Ovary (tissue), 9 donors: ENCODE measurements around the gene MYMK. TPM values are rescaled to one million over a fixed set of nuclear protein-coding genes. Genes with fewer than 3 reads are reported as not detected.
A peak's percentile ranks its signal among the peaks of the same experiment; 100 is the strongest.

Experiments used
- DNase-seq, 5 donors: peaks; one replicate each; pipeline ENCODE4 v3.0.0-alpha.2; 2019 to 2020
- H3K27ac ChIP-seq, 2 donors: fragments of 200-600 bp; one replicate each; pipeline versions ENCODE4 v1.5.1 to v1.8.0; 2019 to 2022
- H3K27me3 ChIP-seq: fragments of 200-600 bp; one replicate; pipeline ENCODE4 v1.8.0; 2022
- H3K36me3 ChIP-seq: fragments of 200-600 bp; sonication (generic); one replicate; pipeline ENCODE4 v1.5.1; 2019
- H3K4me1 ChIP-seq: one replicate; pipeline ENCODE4 v1.8.1; 2013; ENCODE audit warnings: mild to moderate bottlenecking, moderate library complexity; ENCODE audit not compliant: insufficient read depth
- H3K4me3 ChIP-seq: fragments of 200-600 bp; sonication (generic); one replicate; pipeline ENCODE4 v1.5.1; 2017
- H3K9me3 ChIP-seq, 2 donors: fragments of 200-600 bp in 1 of 2; sonication (generic) in 1 of 2; one replicate each; pipeline versions ENCODE4 v1.5.1 to v1.8.1; 2013 to 2019; ENCODE audit warnings: mild to moderate bottlenecking in 1 of 2, moderate library complexity in 1 of 2
- EP300 ChIP-seq: sonication (generic); formaldehyde crosslinking; IDR thresholded peaks from one replicate; pipeline ENCODE4 v1.6.1; 2017; ENCODE audit warnings: antibody characterized with exemption
- POLR2A ChIP-seq: fragments of 450-650 bp; IDR thresholded peaks from one replicate; pipeline ENCODE4 v1.6.1; 2017; ENCODE audit warnings: antibody characterized with exemption, mild to moderate bottlenecking, moderate library complexity
- WGBS, 3 donors: extraction: QIAGEN DNeasy Blood & Tissue Kit in 1 of 3; methylation state at CpG; one replicate each; pipeline versions ENCODE4 v1.1.5 to v1.1.7; 2013 to 2017; 5-methylcytosine and 5-hydroxymethylcytosine counted together
- intact Hi-C, 4 donors: fragments of 100-400 bp; cut with DNase I; formaldehyde crosslinking; loops; one replicate each; pipeline versions ENCODE4 v1.11.0 to v1.15.1; 2022 to 2023
- polyA plus RNA-seq, 2 donors: library from polyadenylated mRNA; stranded (reverse); fragments of 200-250 nt in 1 of 2; fragments of 350-450 nt in 1 of 2; fragmentation: Illumina TruSeq in 1 of 2; extraction: RNeasy Lipid Tissue Mini Kit (QIAGEN cat#74804) in 1 of 2; gene quantifications; one replicate each; pipeline ENCODE4 v1.2.3, GENCODE V29; 2013 to 2014
- total RNA-seq, 7 donors: library from RNA; depleted of rRNA in 2 of 7; stranded (reverse); fragments of >200 nt in 2 of 7; fragmentation: NEBNext Ultra II Directional in 3 of 7; extraction: Animal tissue kit (Norgen Biotek cat#: 25700) in 3 of 7; gene quantifications; one replicate each; pipeline versions ENCODE4 v1.1.0 to v1.2.4, GENCODE V29; 2016 to 2023
- TF ChIP-seq, protein P1 (sequence below), 3 donors: fragments of 450-650 bp in 2 of 3; fragments of 200-600 bp in 1 of 3; IDR thresholded peaks; one replicate each; pipeline versions ENCODE4 v1.5.1 to v1.8.0; 2016 to 2022; ENCODE audit warnings: antibody characterized with exemption in 3 of 3, mild to moderate bottlenecking in 1 of 3
- donor health status: DM: no; HTN: no; CAD: no; lungs with moderate emphysema.
- donor health status: DM: no; HTN: no; CAD: no.
- donor health status: Bipolar disorder and iron deficiency.
- donor health status: DM: yes; HTN: yes; CAD: no.
- donor health status: DM: no; HTN: no; CAD: no.
- donor health status: DM: yes; HTN: yes; CAD: no.

MYMK gene
- total and polyA plus RNA-seq, 9 donors: not detected

DNA sequence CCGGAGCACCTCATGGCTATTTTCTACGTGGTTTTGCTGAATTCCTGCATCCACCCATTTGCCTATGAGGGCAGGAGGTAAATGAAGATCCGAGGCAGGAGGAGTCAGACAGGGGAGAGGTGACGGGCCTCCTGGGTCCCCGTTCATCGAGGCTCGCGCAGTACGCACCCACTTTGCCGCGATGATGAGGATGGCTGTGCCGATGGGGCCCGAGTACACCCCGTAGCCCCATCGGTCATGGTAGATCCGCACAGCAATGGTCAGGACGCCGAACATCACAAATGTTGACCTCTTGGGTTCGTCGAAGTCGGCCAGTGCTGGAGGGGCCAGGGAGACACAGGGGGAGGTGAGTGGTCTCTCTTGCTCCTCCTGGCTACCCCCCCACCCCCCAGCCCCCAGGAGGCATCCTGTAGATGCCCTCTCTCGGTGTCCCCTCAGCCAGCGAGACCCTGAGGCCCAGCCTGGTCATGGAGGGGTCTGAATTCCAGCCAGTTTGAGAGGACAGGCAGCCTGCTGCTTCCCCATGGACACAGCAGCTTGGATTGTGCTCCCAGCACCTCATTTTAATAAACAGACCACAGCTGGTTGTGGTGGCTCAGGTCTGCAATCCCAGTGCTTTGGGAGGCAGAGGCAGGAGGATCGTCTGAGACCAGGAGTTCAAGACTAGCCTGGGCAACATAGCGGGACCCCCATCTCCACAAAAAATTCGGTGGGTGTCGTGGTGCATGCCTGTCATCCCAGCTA lies 5.9 kb downstream of the MYMK start:
- WGBS, 3 donors: 93 to 94% (median 94%) methylated on average over 25 to 27 of the region's 27 CpGs
- intact Hi-C loops: loop anchor here in 1 of 4 donors (10.0 kb wide), 1 partner anchor 196 kb away; no protein-coding TSS in a partner anchor
- no peak overlapping the region for H3K27ac ChIP-seq
- H3K9me3 ChIP-seq: no peaks in the 10 kb centered on the region
- no peak overlapping the region for H3K4me3 ChIP-seq
- H3K36me3 ChIP-seq: no peaks in the 10 kb centered on the region
- TF ChIP-seq EP300: no peak
- TF ChIP-seq POLR2A: no peak
- TF ChIP-seq, protein P1, sequence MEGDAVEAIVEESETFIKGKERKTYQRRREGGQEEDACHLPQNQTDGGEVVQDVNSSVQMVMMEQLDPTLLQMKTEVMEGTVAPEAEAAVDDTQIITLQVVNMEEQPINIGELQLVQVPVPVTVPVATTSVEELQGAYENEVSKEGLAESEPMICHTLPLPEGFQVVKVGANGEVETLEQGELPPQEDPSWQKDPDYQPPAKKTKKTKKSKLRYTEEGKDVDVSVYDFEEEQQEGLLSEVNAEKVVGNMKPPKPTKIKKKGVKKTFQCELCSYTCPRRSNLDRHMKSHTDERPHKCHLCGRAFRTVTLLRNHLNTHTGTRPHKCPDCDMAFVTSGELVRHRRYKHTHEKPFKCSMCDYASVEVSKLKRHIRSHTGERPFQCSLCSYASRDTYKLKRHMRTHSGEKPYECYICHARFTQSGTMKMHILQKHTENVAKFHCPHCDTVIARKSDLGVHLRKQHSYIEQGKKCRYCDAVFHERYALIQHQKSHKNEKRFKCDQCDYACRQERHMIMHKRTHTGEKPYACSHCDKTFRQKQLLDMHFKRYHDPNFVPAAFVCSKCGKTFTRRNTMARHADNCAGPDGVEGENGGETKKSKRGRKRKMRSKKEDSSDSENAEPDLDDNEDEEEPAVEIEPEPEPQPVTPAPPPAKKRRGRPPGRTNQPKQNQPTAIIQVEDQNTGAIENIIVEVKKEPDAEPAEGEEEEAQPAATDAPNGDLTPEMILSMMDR (IDR thresholded peaks at IDR 0.05): no peak
- peaks cover 9% of the 10 kb centered on the region for H3K4me1 ChIP-seq
- no peaks in the 10 kb centered on the region for H3K27me3 ChIP-seq
- peak in 1 of 5 donors; percentile 23 for DNase-seq

DNA sequence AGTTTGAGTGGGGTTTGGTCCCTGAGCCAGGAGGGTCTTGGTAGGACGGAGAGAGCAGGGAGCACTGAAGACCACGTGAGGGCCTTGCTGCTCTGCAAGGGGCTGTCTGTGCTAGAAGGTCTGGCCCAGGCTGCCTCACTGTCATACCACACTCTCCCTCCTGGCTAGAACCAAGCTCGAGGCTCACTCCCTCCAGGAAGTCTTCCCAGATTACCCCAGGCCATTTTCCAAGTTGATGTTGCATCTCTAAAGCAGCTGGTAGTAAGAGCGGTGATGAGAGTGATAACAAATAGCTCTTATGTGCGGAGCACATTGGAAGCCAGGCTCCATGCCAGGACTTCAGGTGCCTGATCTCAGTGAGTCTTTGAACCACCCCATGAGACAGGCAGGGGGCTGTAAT lies 6.6 kb downstream of the MYMK start:
- 90 to 94% (median 90%) methylated on average over 5 of the region's 5 CpGs for WGBS, 3 donors
- no peaks in the 10 kb centered on the region for H3K9me3 ChIP-seq
- peaks cover 14% of the 10 kb centered on the region for H3K4me1 ChIP-seq
- H3K36me3 ChIP-seq: no peaks in the 10 kb centered on the region
- H3K27me3 ChIP-seq: no peaks in the 10 kb centered on the region
- DNase-seq: peak in 1 of 5 donors; percentile 15
- TF ChIP-seq, protein P1 (IDR thresholded peaks at IDR 0.05): no peak
- TF ChIP-seq POLR2A (no peak), EP300 (no peak)
- H3K27ac ChIP-seq: no peak overlapping the region
- intact Hi-C loops: loop anchor here in 1 of 4 donors (10.0 kb wide), 1 partner anchor 197 kb away; no protein-coding TSS in a partner anchor
- H3K4me3 ChIP-seq: no peak overlapping the region

DNA sequence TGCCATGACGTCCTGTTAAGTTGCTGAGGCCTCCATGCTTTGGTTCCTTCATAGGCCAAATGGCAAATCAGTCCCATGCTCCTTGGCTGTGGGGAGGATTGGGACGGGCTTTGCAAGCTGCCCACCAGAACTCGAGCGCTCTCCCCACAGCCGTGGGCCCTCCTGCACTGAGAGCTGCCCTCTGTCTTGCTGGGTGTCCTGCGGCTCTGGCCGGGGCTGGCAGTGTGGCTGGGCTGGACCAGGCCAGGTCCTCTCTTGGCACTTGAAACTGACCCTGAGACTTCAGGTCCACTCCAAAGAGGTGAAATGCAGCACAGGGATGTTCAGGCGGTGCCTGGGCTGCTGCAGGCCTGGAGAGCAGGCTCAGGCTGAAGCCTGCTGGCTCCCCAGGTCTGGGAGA lies 7.0 kb downstream of the MYMK start:
- H3K4me3 ChIP-seq: no peak overlapping the region
- 81 to 82% (median 82%) methylated on average over 7 to 8 of the region's 8 CpGs for WGBS, 3 donors
- intact Hi-C loops: loop anchor here in 1 of 4 donors (10.0 kb wide), 1 partner anchor 197 kb away; no protein-coding TSS in a partner anchor
- H3K36me3 ChIP-seq: no peaks in the 10 kb centered on the region
- TF ChIP-seq, protein P1 (IDR thresholded peaks at IDR 0.05): no peak
- TF ChIP-seq EP300: no peak
- no peak for TF ChIP-seq POLR2A
- no peaks in the 10 kb centered on the region for H3K27me3 ChIP-seq
- H3K4me1 ChIP-seq: peaks cover 14% of the 10 kb centered on the region
- H3K27ac ChIP-seq: no peak overlapping the region
- no peak for DNase-seq
- no peaks in the 10 kb centered on the region for H3K9me3 ChIP-seq

- H3K27me3 ChIP-seq: no peaks in the 10 kb centered on the region
- intact Hi-C loops: loop anchor here in 1 of 4 donors (10.0 kb wide), 1 partner anchor 198 kb away; no protein-coding TSS in a partner anchor
- H3K9me3 ChIP-seq: no peaks in the 10 kb centered on the region
- H3K4me1 ChIP-seq: peaks cover 14% of the 10 kb centered on the region
- H3K36me3 ChIP-seq: no peaks in the 10 kb centered on the region
- no peak overlapping the region for H3K4me3 ChIP-seq
- WGBS, 3 donors: 75 to 85% (median 78%) methylated on average over 9 of the region's 9 CpGs
- peak in 1 of 5 donors; percentile 20 for DNase-seq
- no peak overlapping the region for H3K27ac ChIP-seq
- TF ChIP-seq, protein P1 (IDR thresholded peaks at IDR 0.05): no peak
- TF ChIP-seq POLR2A (no peak), EP300 (no peak)
Measured at GRCh38 chr9:133516961-133517350, 7.8 kb downstream of the MYMK start.
